NCI-H1417 treated with DMSO at 0.1 percent for 48 hours (cell line): ENCODE results near the gene GLOD4.
"Not testable (repeated sequence)": the region's sequence is repeated elsewhere in the genome, so short reads cannot be mapped to it uniquely, and the experiment has no call there.

Experiments
- DNase-seq: peaks from one replicate; lab custom pipeline; 2025; lab: John Stamatoyannopoulos, UW

GLOD4 gene, protein sequence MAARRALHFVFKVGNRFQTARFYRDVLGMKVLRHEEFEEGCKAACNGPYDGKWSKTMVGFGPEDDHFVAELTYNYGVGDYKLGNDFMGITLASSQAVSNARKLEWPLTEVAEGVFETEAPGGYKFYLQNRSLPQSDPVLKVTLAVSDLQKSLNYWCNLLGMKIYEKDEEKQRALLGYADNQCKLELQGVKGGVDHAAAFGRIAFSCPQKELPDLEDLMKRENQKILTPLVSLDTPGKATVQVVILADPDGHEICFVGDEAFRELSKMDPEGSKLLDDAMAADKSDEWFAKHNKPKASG

DNA sequence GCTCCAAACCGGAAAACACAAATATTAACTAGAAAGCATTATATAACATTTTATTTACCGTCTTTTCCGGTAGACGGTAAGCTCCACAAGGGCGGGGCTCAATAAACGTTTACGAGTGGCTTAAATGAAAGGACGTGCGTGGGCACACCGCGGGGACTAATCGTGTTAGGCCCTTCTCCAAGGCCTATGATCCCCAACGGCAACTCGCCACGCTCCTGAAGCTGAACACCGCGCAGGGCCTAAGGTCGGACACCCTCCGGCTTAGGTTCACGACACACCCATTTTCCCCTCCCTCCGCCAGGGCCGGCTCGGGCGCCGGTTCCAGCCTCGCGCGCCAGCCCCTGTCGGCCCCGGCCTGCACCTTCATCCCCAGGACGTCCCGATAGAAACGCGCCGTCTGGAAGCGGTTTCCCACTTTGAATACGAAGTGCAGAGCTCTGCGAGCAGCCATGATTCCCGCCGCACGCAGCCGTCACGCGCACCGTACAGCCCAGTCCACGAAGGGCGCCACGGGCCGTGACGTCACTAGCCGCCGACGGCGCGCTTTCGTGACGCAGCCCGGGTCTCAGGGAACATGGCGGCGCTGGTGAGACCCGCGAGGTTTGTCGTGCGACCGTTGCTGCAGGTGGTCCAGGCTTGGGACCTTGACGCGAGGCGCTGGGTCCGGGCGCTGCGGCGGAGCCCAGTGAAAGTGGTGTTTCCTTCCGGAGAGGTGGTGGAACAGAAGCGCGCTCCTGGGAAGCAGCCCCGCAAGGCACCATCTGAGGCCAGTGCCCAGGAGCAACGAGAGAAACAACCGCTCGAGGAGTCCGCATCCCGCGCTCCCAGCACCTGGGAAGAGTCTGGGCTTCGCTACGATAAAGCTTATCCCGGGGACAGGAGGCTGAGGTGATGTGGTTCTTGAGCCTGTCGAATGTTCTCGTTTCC, at the start of gene GLOD4, which contains the start of gene MRM3:
TSS of gene GLOD4 (minus strand) at position 476 of the 927 bp plus-strand sequence. CDS start at position 451, 25 bp downstream.
TSS of gene MRM3 (plus strand) at position 549 of the 927 bp plus-strand sequence. CDS start at position 575, 26 bp downstream.
- peak; percentile 10 for DNase-seq

DNA sequence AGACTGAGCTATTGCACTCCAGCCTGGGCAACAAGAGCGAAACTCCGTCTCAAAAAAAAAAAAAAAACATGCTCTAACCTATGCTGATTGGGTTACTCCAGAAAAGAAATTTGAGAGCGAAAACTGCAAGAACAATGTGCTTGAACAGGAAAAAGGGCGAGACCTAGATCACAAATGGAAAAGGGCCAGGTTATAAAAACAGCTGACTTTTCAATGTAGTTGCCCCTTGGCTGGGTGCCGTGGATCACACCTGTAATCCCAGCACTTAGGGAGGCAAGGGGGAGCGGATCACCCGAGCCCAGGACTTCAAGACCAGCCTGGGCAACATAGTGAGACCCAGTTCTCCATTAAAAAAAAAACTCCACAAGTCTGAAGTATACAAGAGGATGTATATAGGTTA, 48.9 kb upstream of the GLOD4 start:
- DNase-seq = no peak

DNA sequence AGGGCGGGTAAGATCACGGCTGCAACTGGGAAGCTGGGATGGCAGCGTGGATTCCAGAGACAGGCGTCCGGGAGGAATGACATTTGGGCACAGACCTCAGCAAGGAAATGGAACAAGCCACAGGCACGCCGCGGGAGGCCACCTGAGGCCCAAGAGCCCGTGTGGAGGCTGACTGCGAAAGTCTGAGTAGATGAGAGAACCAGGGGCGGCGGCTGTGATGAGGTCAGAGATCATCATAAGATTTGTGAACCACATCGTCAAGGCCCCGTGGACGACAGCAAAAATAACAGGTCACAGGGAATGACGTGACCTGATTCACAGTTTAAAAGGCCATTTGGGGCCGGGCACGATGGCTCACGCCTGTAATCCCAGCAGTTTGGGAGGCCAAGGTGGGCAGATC, 48.3 kb upstream of the GLOD4 start:
- DNase-seq = no peak

DNA sequence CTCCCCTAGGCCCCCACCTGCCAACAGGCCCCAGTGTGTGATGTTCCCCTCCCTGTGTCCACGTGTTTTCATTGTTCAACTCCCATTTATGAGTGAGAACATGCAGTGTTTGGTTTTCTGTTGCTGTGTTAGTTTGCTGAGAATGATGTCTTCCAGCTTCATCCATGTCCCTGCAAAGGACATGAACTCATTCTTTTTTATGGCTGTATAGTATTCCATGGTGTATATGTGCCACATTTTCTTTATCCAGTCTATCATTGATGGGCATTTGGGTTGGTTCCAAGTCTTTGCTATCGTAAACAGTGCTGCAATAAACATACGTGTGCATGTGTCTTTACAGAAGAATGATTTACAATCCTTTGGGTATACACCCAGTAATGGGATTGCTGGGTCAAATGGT, 47.5 kb upstream of the GLOD4 start:
- DNase-seq = not testable (repeated sequence)

DNA sequence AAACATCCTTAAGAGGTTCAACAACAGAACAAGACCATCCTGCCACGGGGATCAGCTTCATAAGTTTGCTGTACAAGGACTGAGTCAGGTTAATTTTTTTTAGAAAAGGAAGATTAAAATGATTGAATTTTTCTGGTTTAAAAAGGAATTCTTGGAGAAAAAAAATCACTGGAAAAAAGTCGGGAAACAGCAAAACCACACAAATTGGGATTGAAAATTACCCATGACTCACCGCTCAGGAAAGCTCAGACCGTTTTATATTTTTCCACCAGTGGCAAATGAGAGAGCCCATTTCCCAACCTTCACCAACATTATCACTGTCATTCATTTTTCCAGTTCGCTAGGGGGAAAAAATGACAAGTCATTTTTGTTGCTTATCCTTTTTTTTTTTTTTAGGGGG, 46.7 kb upstream of the GLOD4 start:
- no peak for DNase-seq

DNA sequence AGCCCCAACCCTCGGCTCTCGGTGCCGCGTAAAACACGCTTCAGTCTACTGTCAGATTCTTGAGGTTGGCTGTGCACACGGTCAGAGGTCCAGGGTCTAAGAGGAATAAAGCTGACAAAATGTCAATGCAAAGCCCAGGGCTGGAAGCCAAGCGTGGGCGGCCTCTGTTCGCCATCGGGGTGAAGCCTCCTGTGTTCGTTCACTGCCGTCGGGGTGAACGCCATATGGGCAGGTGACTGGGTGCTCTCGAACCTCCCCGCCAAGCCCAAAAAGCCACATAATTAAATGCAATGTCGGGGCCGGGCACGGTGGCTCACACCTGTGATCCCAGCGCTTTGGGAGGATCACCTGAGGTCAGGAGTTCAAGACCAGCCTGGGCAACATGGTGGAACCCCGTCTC, 44.7 kb upstream of the GLOD4 start:
- no peak for DNase-seq

DNA sequence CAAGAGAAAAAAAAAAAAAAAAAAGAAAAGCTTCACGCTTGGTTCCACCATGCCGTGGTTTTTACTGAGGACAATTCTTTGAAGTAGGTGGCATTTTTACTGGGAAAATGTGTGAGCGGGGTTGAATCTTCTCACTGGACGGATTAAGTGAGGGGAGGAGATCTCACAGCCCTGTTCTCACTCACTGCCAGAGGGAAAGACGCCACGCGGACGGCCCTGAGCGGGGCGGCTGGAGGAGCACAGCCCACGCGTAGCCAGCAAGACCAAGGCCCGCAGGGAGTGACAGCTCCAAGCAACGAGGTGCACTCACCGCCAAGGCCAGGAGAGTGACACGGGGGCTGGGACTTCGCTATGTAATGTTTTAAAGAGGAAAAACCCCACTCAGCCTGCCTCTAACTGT, 43.1 kb upstream of the GLOD4 start:
- DNase-seq = no peak

DNA sequence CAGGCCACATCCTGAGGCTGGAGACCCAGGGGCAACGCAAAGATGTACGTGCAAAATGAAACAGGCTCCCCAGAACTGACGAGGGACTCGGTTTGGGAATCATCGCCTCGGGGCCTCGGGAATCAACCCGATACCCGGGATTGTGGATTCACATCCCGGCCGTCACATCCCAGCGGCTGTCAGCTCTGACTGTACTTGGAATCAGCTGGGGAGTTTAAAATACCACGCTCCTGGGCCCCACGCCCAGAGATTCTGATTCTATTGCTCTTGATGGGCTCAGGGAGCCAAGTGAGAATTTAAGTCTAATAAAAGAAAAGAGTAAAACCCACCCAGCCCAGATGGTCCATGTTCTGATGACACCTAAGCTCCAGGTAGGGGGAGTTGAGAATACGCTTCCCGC, 42.3 kb upstream of the GLOD4 start:
- DNase-seq = no peak

DNA sequence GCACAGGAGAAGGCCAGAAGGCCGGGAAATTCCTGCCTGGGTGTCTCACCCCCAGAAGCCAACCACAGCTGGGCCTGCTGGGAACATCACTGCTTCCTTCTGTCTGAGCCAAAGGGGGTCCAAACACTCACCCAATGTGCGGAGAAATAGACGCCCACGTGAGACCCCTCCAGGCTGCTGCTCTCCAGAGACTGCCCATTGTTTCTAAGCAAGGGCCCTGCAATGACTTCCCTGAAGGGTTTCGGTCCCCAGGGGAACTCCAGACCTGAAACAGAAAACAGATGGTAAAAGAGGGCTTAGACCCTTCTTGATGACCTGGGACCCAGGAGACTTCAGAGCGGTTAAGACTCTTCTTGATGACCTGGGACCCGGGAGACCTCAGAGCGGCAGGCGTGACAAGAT, 41.4 kb upstream of the GLOD4 start:
- DNase-seq = no peak

DNA sequence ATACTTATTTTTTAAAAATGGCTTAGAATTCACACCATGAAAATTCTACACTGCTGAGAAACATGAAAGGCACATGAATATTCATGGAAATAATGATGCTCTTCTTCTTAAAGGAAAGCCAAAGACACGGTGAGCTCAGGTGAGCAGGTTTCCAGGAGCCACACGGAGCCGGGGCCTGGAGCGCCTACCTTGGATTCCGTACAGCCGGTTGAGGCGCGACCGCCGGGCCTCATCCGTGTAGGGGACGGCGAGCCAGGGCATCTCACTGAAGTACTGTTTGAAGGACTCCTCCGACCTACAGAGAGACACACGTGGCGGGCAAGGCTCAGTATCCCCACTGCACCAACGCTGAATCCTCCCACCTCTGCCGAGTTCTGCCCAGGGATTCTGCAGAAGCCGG, 37.2 kb upstream of the GLOD4 start:
- no peak for DNase-seq

DNA sequence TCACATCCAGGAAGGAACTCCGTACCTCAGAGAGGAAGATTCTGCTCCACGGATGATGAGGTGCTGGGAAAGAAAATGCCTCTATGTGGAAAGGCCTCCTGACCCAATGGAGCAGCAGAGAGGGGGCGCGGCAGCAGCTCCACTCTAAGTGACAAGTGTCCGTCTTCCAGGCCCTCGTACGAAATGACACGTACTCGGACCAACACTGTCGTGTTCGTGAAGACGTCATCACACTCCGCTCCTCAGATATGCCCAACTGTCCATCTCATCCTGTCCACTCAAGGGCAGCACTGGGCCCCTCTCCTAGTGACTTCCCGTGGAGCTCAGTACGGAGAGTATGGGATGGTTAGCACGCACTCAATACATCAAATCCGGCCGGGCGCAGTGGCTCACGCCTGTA, 32.3 kb upstream of the GLOD4 start:
- no peak for DNase-seq

DNA sequence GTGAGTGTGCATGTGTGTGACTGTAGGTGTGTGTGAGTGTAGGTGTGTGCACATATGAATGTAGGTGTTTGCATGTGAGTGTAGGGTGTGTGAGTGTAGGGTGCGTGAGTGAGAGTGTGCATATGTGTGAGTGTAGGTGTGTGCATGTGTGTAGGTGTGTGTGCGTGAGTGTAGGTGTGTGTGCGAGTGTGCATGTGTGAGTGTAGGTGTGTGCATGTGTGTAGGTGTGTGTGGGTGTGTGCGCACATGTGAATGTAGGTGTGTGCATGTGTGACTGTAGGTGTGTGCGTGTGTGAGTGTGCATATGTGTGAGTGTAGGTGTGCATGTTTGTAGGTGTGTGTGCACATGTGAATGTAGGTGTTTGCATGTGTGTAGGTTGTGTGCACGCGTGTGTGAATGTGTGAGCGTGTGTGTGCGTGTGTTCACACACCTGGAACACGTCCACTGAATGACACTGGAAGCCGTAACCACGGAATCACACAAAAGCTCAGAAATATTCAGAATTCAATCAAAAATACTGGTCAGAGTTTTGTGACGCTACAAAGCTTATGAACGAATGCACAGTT, 30.6 kb upstream of the GLOD4 start:
- DNase-seq = no peak

DNA sequence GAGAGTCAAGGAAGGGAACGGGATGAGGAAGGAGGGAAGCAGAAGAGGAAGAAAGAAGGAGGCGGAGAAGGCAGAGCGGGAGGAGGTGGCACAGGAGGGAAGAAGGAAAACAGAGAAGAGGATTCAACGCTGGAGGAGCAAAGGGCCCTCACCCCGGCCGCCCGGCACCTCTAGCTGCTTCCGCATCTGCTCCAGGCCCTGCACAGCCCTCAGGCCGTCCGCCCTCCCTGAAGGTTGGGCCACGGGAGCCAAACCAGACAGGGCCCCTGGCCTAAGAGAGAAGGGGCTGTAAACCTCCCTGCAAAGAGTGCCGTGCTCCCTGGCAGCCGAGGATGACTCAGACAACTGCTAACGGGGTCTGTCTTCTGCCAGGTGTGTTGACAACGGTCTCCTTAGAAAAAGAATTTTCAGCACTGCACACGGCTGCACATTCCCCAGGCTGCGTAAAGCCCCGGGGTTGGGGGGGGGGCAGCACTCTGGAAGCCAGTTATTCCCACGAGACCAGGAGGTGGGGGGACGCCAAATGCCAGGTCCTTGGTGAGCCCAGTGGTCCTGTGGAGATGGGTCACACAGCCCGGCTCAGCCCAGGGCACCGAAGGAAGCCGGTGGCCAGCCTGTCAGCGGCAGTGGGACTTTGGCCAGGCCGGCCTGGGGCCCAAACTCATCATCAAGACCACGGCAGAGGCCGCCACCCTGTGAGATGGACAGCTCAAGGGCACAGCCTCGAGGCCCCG, 29.1 kb upstream of the GLOD4 start:
- DNase-seq = no peak

DNA sequence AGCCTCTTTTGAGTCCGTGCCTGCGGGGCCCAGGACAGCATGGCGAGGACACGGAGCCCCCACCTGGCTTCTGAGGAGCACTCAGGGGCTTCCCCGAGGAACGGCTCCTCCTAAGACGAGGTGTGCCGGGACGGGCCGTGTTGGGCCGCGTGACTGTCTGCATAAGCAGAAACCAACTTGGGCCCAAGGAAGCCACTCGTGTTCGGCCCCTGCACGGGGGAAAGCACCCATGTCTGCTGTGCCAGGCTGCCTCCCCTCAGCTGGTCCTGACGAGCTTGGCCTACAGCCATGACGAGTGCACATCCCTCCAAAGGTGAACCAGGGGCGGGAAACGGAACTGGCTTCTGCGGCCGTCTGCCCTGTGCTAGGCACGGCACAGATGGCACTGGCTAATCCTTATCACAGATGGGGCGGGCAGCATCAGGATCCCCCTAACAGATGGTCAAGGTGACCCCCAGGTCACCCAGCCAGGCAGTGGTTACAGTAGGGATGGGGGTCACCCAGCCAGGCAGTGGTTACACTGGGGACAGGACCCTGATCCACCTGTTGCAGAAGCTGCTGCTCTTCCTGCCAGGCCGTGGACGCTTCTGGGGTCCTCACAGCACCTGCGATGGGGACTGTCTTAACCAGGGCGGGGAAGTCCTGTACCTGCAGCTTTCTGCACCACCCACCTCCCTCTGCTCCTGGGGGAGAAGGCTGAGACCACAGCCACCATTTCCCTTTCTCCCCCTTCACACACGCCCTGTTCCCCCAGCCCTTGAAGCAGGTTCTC, 25.6 kb upstream of the GLOD4 start:
- no peak for DNase-seq

DNA sequence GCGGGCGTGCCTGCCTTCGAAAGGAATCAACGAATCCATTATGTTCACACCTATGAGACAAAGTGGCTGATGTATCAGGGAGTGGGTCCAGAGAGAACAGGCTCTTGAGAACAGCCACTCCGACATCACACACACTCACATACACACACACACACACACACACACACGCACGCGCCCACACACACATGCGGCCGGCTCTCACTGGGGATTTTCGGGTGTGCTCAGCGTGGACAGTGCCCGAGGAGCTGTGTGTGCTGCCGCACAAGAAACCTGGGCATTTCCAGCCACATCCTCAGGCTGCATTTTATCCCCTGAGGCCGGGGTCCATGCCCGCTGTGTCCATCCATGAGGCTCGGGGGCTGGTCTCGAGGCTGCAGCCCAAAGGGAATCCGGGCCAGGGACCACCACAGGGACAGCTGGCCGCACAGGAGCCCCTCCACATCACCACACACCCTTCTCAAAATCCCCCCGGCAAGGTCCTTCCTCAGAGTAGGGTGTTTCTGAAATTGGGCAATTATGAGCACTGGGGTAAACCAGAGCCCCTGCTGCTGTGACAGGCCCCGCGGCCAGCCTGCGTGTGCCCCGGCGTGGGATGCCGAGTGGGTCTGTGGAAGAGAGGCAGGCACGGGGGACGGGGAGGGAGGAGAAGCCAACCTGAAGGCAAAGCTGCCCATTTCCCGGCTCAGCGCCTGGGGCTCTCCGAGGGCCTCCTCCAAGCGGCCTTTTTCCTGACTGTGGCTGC, 24.9 kb upstream of the GLOD4 start:
- DNase-seq = no peak

DNA sequence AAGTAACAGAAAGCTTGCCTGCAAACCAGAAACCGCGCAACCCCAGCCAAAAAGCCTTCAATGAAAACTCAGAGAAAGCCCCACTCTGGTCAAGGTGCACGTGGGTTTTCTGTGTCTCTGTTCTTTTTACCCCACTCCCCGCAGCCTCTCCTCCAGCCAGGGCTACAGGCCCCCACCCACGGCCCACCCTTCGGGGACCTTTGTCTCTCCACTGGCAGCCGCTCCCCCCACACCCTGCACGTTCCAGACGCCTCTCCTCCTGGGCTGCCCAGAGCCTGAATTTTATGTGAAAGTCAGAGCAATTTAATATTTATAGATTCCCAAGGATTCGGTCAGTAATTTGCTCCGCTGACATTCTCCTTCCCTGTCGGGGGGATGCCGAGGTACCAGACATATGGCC, 24.3 kb upstream of the GLOD4 start:
- no peak for DNase-seq

DNA sequence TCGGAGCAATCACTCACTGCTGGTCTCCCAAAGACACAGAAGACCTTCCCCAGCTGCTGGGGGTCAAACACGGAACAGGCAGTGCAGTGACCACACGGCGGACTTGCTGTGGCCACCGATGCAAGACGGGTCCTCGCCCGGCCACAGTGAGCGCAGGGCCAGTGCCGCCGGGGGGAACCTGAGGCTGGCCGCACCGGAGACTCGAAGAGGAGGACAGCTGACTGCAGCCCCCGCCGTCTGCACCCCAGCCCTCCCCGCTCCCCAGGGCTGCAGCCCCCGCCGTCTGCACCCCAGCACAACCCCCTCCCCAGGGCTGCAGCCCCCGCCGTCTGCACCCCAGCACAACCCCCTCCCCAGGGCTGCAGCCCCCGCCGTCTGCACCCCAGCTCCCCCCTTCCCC, 23.8 kb upstream of the GLOD4 start:
- DNase-seq = not testable (repeated sequence)

DNA sequence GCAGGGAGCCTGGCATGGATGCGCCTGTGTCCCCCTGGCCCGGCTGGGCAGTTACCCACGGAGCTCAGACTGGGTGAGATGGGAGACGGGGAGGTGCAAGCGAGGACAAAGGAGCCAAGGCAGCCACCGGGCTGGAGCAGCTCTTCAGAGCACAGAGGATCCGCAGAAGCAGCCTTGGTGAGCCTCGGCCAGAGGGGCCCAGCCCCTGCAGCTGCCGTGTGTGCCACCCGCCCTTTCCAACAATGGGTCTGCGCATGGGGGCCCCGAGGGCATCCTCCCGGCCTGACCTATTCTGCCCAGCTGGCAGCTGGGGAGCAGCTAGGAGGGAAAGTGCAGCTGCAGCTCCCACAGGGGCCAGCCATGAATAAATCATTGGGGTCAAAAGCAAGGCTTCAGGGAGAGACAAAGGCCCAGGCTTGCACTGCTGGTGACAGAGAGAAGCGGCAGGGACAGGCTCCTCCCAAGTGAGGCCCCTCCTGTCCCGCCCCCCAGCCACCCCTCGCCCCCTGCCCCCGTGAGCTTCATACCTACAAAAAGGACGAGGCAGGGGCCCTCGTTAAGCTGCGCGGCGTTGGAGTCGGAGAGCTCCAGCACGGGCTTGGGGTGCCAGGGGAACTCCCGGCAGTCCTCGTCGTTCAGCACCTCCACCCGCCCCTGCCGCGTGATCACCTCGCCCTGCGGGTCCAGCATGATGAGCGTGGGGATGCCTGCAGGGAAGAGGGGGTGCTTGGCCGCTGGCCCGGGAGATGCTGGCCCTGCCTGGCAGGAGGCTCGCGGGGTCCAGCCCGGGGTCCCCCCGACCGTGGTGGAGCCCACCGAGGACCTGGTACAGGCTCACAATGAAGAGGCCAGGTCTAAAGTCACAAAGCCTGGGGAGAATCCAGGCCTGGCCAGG, 22.7 kb upstream of the GLOD4 start:
- peak; percentile 8 for DNase-seq
